Panc1 (cell line): Measurements from ENCODE around the gene LSM14B. TPM values are rescaled to one million over a fixed set of nuclear protein-coding genes. Genes with fewer than 3 reads are reported as not detected.

Source experiments
- ATAC-seq: fragments of 200-7000 bp; cut with Tn5 transposase; 2 replicates; pipeline ENCODE4 v1.9.1; 2020; ENCODE audit warnings: mild to moderate bottlenecking, moderate library complexity
- BruUV-seq: library from RNA; stranded (reverse); fragments of 400-500 nt; replicated peaks from 2 replicates; lab custom pipeline; 2021; lab: Mats Ljungman, UMichigan
- CTCF ChIA-PET: fragments of 300-600 bp; sonication (Branson Sonifier 250); formaldehyde crosslinking; loops from one replicate; lab custom pipeline; 2022; ENCODE audit warnings: antibody characterized with exemption; lab: Charles Lee
- POLR2A ChIA-PET: fragments of 300-600 bp; sonication (Branson Sonifier 250); formaldehyde crosslinking; loops from one replicate; lab custom pipeline; 2022; ENCODE audit warnings: antibody characterized with exemption; lab: Charles Lee
- DNase-seq: peaks from one replicate; pipeline ENCODE4 v3.0.0-alpha.2; 2010; ENCODE audit warnings: low read depth, low spot score
- H3K27ac ChIP-seq: 2 replicates; pipeline ENCODE4 v1.5.1; 2011; ENCODE audit warnings: mild to moderate bottlenecking, low read length, inconsistent platforms
- H3K27me3 ChIP-seq: fragments of 200-500 bp; sonication (Bioruptor generic); 2 replicates; pipeline ENCODE4 v1.6.0; 2014; ENCODE audit warnings: low read length, inconsistent platforms; ENCODE audit not compliant: control insufficient read depth, insufficient read depth
- H3K36me3 ChIP-seq: fragments of 200-500 bp; sonication (Bioruptor generic); 2 replicates; pipeline ENCODE4 v1.5.1; 2014; ENCODE audit warnings: inconsistent platforms, mild to moderate bottlenecking, low read length, moderate library complexity; ENCODE audit not compliant: control insufficient read depth, insufficient read depth
- H3K4me1 ChIP-seq: 2 replicates; pipeline ENCODE4 v1.5.1; 2011; ENCODE audit warnings: inconsistent platforms, mild to moderate bottlenecking, low read length, moderate library complexity; ENCODE audit not compliant: control insufficient read depth, insufficient read depth
- H3K4me3 ChIP-seq, 2 experiments: 2 replicates each; pipeline ENCODE4 v1.5.1; 2011 to 2012; ENCODE audit warnings: low read depth in 2 of 2, low read length in 2 of 2, mild to moderate bottlenecking in 2 of 2, inconsistent platforms in 1 of 2, moderate library complexity in 1 of 2
- H3K9me3 ChIP-seq: fragments of 200-500 bp; sonication (Bioruptor generic); 2 replicates; pipeline ENCODE4 v1.5.1; 2014; ENCODE audit warnings: low read depth, mild to moderate bottlenecking, inconsistent platforms, low read length, moderate library complexity; ENCODE audit not compliant: control insufficient read depth, insufficient read depth
- CTCF ChIP-seq: fragments of 450-650 bp; IDR thresholded peaks from 2 replicates; pipeline ENCODE4 v1.5.1; 2017; ENCODE audit warnings: mild to moderate bottlenecking
- POLR2AphosphoS5 ChIP-seq: IDR thresholded peaks from 2 replicates; pipeline ENCODE4 v1.6.1; 2012; ENCODE audit warnings: mild to moderate bottlenecking, low read depth, low read length, moderate library complexity
- REST ChIP-seq, 2 experiments: IDR thresholded peaks; 2 replicates each; pipeline ENCODE4 v1.6.1; 2011 to 2012; ENCODE audit warnings: low read depth in 2 of 2, control low read depth in 1 of 2, low read length in 1 of 2, mild to moderate bottlenecking in 1 of 2, moderate library complexity in 1 of 2; ENCODE audit not compliant: insufficient read depth in 1 of 2
- SIN3A ChIP-seq: IDR thresholded peaks from 2 replicates; pipeline ENCODE4 v1.6.1; 2012; ENCODE audit warnings: low read depth, mild to moderate bottlenecking, low read length, moderate library complexity, borderline replicate concordance; ENCODE audit not compliant: insufficient read depth
- TCF7L2 ChIP-seq: IDR thresholded peaks from 2 replicates; pipeline ENCODE4 v1.6.1; 2011; ENCODE audit warnings: mild to moderate bottlenecking, low read depth, low read length, inconsistent platforms
- in situ Hi-C: cut with HindIII; loops from 2 replicates; pipeline ENCODE4 v1.10.0; 2016; ENCODE audit warnings: low sequenced_read_pairs, low pct_unique_long_range_greater_than_20kb
- intact Hi-C: fragments of 100-400 bp; cut with micrococcal nuclease; formaldehyde crosslinking; loops from one replicate; pipeline ENCODE4 v1.10.0; 2022; ENCODE audit not compliant: unreplicated experiment
- total RNA-seq: library from RNA; stranded (reverse); gene quantifications from one replicate; pipeline ENCODE4 v1.2.1, GENCODE V29; 2021; ENCODE audit not compliant: unreplicated experiment

Gene LSM14B
- total RNA-seq, 1 experiment from 2014 or later = 52.2 TPM

- ChIA-PET POLR2A (no interaction called here), CTCF (no interaction called here)
- DNase-seq (no peak), ATAC-seq (no peak)
- Histone ChIP-seq H3K9me3 (no peaks in the 10 kb centered on the region), H3K27me3 (no peaks in the 10 kb centered on the region), H3K4me3 (no peak overlapping the region), H3K27ac (no peak overlapping the region), H3K4me1 (peaks cover 22% of the 10 kb centered on the region), H3K36me3 (no peaks in the 10 kb centered on the region)
- intact Hi-C loops (no loop called here), in situ Hi-C loops (no loop called here)
- TF ChIP-seq POLR2AphosphoS5 (no peak), SIN3A (no peak), REST (IDR thresholded peaks at IDR 0.05; ENCODE audit: insufficient read depth in 1 of 2, low read depth in 2 of 2, low read length in 1 of 2) (no peak), TCF7L2 (no peak), CTCF (no peak)
- BruUV-seq = no TSS peak
Measured at GRCh38 chr20:62151225-62151624, 28.9 kb downstream of the LSM14B start.

- in situ Hi-C loops = no loop called here
Measured at GRCh38 chr20:62151835-62152364, 29.6 kb downstream of the LSM14B start.

More at GRCh38 chr20:62151835-62152364, 29.6 kb downstream of the LSM14B start:
- no peak overlapping the region for H3K4me3 ChIP-seq
- no peaks in the 10 kb centered on the region for H3K9me3 ChIP-seq
- H3K4me1 ChIP-seq = peaks cover 27% of the 10 kb centered on the region
- no peak for ATAC-seq
- no TSS peak for BruUV-seq
- CTCF ChIA-PET = no interaction called here
- DNase-seq = no peak
- TF ChIP-seq SIN3A = no peak
- no peak for TF ChIP-seq REST (IDR thresholded peaks at IDR 0.05; ENCODE audit: insufficient read depth in 1 of 2, low read depth in 2 of 2, low read length in 1 of 2)
- TF ChIP-seq POLR2AphosphoS5 = no peak
- no peak for TF ChIP-seq TCF7L2
- no peak for TF ChIP-seq CTCF
- H3K27me3 ChIP-seq = no peaks in the 10 kb centered on the region
- intact Hi-C loops = no loop called here
- H3K27ac ChIP-seq = no peak overlapping the region
- POLR2A ChIA-PET = no interaction called here
- H3K36me3 ChIP-seq = no peaks in the 10 kb centered on the region
